Immature natural killer cell (primary cell): ENCODE data around the gene BCDIN3D. TPM values are rescaled to one million over a fixed set of nuclear protein-coding genes. Genes with fewer than 3 reads are reported as not detected.

Source experiments
- DNase-seq, 3 donors: peaks; one replicate each; pipeline ENCODE4 v3.0.0; 2022; ENCODE audit warnings: mixed read lengths in 1 of 3
- H3K27ac Mint-ChIP-seq, 6 donors: one replicate each; pipeline ENCODE4 v1.8.0; 2020; ENCODE audit warnings: mixed read lengths in 6 of 6, mild to moderate bottlenecking in 5 of 6, inconsistent platforms in 4 of 6, moderate library complexity in 3 of 6
- H3K27me3 Mint-ChIP-seq, 3 donors: one replicate each; pipeline ENCODE4 v1.8.0; 2020 to 2021; ENCODE audit warnings: low read depth in 3 of 3, mild to moderate bottlenecking in 3 of 3, mixed read lengths in 3 of 3, moderate library complexity in 3 of 3, inconsistent platforms in 1 of 3
- H3K36me3 Mint-ChIP-seq, 3 donors: one replicate each; pipeline ENCODE4 v1.8.0; 2020; ENCODE audit warnings: mixed read lengths in 3 of 3, inconsistent platforms in 2 of 3, mild to moderate bottlenecking in 2 of 3
- H3K4me1 Mint-ChIP-seq, 2 donors: one replicate each; pipeline ENCODE4 v1.8.0; 2020; ENCODE audit warnings: inconsistent platforms in 2 of 2, mild to moderate bottlenecking in 2 of 2, mixed read lengths in 2 of 2, moderate library complexity in 1 of 2
- H3K4me3 Mint-ChIP-seq, 5 donors: one replicate each; pipeline ENCODE4 v1.8.0; 2020; ENCODE audit warnings: mild to moderate bottlenecking in 5 of 5, mixed read lengths in 5 of 5, inconsistent platforms in 3 of 5, moderate library complexity in 3 of 5
- H3K9me3 Mint-ChIP-seq, 6 donors: one replicate each; pipeline ENCODE4 v1.8.0; 2020; ENCODE audit warnings: mild to moderate bottlenecking in 6 of 6, mixed read lengths in 6 of 6, inconsistent platforms in 4 of 6, moderate library complexity in 3 of 6
- polyA plus RNA-seq, 3 donors: library from polyadenylated mRNA; unstranded; fragments of 300-500 nt; fragmentation: Illumina TruSeq; gene quantifications; one replicate each; pipeline ENCODE4 v1.2.3, GENCODE V29; 2021

The BCDIN3D gene
- polyA plus RNA-seq, 3 donors from 2014 or later = 3.0 to 5.1 (median 4.5) TPM

DNA sequence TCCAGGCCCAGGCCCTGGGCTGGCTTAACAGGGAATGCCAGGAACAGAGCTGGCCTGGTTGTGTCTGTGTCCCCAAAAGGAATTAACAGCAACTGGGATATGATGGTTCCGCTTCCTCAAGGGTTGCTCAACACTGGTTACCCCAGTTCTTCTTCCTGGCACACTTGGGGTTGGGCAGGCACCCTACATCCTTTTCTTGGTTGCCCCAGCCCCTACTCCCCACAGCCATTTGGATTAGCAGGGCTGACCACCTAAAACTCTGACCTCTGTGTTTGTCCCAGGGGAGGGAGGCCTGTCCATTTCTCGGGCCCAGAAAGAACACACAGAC lies 45.5 kb downstream of the BCDIN3D start:
- Mint-ChIP-seq H3K27me3 (no peaks in the 10 kb centered on the region), H3K27ac (no peak overlapping the region), H3K36me3 (peaks cover 5 to 8% (median 7%) of the 10 kb centered on the region in 3 donors), H3K4me3 (no peak overlapping the region), H3K9me3 (no peaks in the 10 kb centered on the region), H3K4me1 (no peaks in the 10 kb centered on the region)
- DNase-seq = no peak

DNA sequence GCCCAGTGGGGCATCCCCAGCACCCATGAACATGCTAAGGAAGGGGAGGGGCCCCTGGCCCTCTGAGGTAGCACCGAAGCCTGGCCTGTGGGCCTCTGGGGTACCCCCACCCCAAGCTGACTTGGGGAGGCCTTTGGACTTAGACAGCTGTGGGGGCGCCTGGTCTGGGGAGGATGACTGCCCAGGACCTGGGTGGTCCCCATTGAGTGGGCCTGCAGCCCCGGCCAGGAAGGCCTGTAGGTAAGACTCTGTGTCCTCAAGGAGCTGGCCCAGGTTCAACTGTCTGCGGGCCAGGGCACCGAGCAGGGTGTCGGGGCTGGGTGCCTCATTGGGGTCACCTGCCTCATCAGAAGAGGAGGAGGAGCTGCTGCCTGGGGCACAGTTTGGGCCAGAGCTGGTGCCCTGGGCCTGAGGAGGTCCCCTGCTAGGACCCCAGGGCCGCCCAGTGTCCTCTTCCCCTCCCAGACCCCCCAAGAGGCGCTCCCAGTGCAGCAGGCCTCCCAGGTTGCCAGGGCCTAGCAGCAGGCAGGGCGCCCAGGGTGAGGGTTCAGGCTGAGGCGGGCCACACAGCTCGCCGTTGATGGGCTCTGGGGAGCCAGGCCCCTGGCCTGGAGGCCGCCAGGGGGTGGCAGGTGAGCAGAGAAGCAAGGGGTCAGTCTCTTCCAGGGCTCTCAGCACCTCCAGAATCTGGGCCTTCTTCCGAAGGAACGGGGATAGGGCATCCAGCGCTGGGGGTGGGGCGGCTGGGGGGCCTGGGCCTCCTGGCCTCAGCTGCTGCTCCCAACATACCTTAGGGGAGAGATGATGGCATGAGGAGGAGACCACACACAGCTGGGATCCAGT lies 46.1 kb downstream of the BCDIN3D start:
- Mint-ChIP-seq H3K9me3 (no peaks in the 10 kb centered on the region), H3K27ac (no peak overlapping the region)

DNA sequence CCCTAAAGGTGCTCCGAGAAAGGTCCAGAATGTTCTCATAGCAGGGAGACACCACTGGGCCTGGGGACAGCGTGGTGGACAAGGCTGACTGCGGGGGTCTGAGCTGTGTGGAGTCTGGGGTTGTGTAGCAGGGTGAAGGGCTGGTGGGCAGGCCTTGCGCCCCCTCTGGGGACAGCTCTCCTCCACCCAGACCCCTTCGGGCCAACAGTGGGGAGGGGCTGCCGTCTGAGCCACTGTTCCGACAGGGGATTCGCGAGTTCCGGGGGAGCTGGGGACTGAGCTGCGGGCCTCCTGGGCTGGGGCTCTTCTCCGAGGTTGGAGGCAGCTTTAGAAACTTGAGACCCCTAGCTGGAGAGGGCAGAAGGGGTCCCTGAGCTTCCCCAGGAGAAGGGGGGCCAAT lies 46.8 kb downstream of the BCDIN3D start:
- Mint-ChIP-seq H3K27me3 (no peaks in the 10 kb centered on the region), H3K36me3 (peaks cover 5 to 8% (median 7%) of the 10 kb centered on the region in 3 donors), H3K9me3 (no peaks in the 10 kb centered on the region)

More for the DNA sequence above, 46.1 kb downstream of the BCDIN3D start:
- H3K4me3 Mint-ChIP-seq = no peak overlapping the region
- no peaks in the 10 kb centered on the region for H3K27me3 Mint-ChIP-seq
- peaks cover 5 to 8% (median 7%) of the 10 kb centered on the region in 3 donors for H3K36me3 Mint-ChIP-seq
- no peak for DNase-seq
- H3K4me1 Mint-ChIP-seq = no peaks in the 10 kb centered on the region

DNA sequence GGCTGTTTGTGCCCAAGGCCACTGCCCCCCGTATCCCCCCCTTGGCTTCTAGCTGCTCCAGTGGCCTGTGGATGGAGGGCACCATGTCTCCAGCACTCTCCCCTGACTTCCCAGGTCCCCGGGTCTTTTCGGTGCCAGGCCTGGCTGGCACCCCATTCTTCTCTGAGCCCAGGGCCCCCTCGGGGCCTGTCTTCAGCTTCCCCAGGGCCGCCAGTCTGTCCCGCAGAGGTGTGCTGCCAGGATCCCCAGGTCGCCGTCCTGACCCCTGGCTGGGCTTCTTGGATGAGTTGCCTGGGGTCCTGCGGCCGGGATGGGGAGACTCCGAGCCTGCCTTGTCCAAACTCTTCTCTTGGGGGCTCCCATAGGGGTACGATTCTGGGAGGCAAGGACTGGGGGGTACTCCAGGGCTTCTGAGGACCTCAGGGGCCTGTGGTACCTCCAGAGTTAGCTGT lies 47.2 kb downstream of the BCDIN3D start:
- Mint-ChIP-seq H3K4me3 (no peak overlapping the region), H3K36me3 (peaks cover 5 to 8% (median 7%) of the 10 kb centered on the region in 3 donors)

More for the DNA sequence above, 46.8 kb downstream of the BCDIN3D start:
- Mint-ChIP-seq H3K4me1 (no peaks in the 10 kb centered on the region), H3K4me3 (no peak overlapping the region), H3K27ac (no peak overlapping the region)
- no peak for DNase-seq

DNA sequence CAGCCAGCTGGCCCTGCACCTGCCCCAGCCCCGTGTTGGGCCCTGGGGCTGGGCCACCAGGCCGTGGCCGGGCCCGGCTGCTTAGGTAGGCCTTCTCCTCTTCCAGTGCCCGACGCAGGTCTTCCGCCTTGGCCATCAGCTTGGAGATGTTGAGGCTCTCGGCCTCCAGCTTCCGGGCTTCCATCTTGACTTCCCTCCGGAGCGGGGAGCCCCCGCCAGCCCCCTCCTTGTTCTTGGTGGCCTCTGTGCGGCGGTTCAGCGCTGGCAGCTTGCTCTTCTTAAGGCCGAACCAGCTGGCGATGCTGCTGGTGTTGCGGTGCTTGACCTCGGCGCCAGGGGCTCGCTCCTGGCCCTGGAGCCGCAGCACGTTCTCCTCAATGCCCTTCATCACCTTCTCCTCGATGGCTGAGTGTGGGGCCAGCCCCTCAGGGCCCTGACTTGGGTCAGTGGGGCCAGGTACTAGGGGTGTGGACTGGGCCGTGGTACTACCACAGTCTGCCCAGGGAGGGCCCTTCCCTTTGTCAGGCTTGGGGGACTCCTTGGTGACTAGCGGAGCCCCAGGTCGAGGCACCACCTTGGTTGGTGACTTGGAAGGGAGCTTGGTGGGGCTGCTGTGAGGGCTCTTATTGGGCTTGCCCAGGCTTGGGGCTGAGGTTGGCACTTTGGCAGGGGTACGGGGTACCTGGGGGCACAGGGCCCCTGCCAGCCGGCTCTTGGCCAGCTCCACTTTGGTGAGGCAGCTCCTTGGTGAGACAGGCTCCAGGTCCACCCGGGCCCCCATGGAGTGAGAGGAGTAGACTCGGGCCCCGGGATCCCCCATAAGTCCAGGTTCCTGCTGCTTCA lies 47.9 kb downstream of the BCDIN3D start:
- Mint-ChIP-seq H3K27ac (no peak overlapping the region), H3K4me3 (no peak overlapping the region), H3K4me1 (no peaks in the 10 kb centered on the region), H3K27me3 (no peaks in the 10 kb centered on the region), H3K36me3 (peaks cover 0 to 6% (median 2%) of the 10 kb centered on the region in 3 donors), H3K9me3 (no peaks in the 10 kb centered on the region)
- DNase-seq = no peak

More for the DNA sequence above, 47.2 kb downstream of the BCDIN3D start:
- Mint-ChIP-seq H3K4me1 (no peaks in the 10 kb centered on the region), H3K27ac (no peak overlapping the region), H3K9me3 (no peaks in the 10 kb centered on the region), H3K27me3 (no peaks in the 10 kb centered on the region)
- DNase-seq = no peak

DNA sequence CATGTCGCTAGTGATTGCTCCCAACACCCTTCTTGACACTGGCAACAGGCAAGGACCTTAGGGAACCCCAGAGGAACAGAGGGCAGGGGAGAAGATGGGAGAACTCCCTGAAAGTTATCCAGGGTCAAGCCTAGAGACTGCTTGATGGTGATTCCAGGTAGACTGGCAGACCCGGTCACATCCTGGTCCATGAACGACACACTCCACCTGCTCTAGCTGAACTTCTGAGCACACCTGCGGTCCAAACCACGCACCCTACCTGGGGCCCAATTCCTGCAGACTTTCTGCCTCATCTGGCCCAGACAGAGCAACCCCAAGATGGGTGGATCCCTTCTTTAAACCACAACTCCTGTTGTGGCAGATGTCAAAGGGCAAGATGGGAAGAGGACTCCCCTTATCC lies 48.9 kb downstream of the BCDIN3D start:
- Mint-ChIP-seq H3K36me3 (no peaks in the 10 kb centered on the region), H3K4me3 (no peak overlapping the region), H3K4me1 (no peaks in the 10 kb centered on the region), H3K9me3 (no peaks in the 10 kb centered on the region), H3K27ac (no peak overlapping the region), H3K27me3 (no peaks in the 10 kb centered on the region)
- DNase-seq = no peak

DNA sequence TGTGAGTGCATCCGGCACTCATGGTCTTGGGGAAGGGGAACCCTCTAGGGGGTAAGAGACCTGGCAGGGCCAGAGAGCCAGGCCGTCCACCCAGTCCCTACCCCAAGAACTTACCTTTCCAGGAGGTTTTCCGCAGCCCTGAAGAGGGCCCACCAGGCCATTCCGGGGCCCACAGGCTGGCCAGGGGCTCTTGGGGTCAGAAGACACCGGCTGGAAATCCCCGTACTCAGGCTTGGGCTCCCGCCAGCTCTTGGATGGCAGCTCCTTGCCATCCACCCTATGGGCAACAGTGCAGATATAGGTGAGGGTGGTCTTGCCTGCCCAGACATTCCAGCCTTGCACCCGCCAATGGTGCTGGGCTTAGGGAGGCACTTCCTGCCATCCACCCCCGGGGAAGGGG lies 49.3 kb downstream of the BCDIN3D start:
- no peak overlapping the region for H3K4me3 Mint-ChIP-seq
- H3K36me3 Mint-ChIP-seq = no peaks in the 10 kb centered on the region
- H3K27ac Mint-ChIP-seq = no peak overlapping the region
- no peaks in the 10 kb centered on the region for H3K4me1 Mint-ChIP-seq
- no peaks in the 10 kb centered on the region for H3K9me3 Mint-ChIP-seq
- no peak for DNase-seq
- H3K27me3 Mint-ChIP-seq = no peaks in the 10 kb centered on the region

DNA sequence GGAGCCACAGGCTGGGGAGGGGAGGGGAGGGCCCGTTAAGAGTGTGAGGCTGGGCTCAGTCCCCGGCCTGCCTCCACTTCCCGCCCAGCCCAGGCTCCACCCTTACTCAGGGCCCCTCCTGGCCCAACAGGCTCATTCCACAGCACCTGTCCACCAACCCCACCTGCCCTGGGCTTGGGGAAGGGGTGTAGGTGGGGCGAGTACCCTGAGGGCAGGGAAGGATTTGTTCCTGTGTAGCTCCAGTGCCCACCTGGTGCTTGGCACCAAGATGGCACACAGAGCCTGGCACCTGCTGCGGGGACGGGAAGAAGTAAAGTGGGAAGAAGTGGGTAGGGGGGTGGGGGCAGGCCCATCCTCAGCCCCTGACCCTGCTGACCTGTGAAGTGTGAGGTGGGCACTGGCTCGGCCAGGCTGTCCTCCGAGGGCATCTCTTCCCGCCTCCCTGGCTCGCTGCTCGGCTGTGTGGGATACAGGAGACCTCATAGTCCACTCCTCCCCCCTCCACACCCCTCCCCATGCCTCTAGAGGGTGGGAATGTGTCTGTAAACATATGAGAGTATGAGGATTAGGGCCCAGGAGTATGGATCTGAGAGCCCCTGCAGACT lies 49.8 kb downstream of the BCDIN3D start:
- H3K4me1 Mint-ChIP-seq = no peaks in the 10 kb centered on the region
- H3K9me3 Mint-ChIP-seq = no peaks in the 10 kb centered on the region
- H3K36me3 Mint-ChIP-seq = no peaks in the 10 kb centered on the region
- no peak overlapping the region for H3K27ac Mint-ChIP-seq
- no peak overlapping the region for H3K4me3 Mint-ChIP-seq
- DNase-seq = no peak
- H3K27me3 Mint-ChIP-seq = no peaks in the 10 kb centered on the region

DNA sequence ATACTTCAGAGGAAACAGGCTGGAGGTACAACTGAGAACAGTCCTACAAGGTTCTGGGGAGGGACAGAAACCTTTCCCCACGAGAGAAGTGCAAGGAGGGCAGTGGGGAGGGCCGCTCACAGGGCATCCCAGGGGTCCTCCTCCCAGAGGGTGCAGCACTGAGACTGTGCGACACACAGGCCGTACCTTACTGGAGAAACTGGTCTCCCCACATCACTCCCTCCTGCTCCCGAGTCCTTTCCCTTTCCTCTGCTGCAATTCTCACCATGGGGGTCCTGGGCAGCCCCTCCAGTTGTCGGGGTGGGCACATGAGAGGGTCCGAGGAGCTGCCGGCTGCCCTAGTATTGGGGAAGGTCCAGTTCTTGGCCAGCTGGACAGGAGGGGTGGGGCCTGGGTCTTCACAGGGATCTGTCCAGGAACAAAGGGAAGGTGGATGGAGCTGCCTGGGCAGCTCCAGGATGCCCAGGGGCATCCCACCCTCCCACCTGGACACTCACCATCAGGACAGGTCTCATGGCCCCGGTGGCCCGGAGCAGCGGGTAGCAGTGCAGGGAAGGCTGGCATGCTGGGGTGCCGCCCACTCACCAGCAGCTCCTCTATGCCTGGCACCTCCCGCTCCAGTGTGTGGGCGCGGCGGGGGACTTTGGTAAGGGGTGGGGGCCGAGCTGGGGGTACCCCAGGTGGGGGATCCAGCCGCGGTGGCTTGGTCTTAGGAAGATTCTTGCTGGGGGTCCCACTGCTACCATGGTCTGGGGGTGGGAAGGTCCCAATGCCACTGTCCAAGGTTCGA lies 50.5 kb downstream of the BCDIN3D start:
- Mint-ChIP-seq H3K27me3 (no peaks in the 10 kb centered on the region), H3K36me3 (peaks cover 0 to 4% (median 4%) of the 10 kb centered on the region in 3 donors), H3K27ac (no peak overlapping the region), H3K9me3 (no peaks in the 10 kb centered on the region), H3K4me3 (no peak overlapping the region), H3K4me1 (no peaks in the 10 kb centered on the region)
- no peak for DNase-seq

DNA sequence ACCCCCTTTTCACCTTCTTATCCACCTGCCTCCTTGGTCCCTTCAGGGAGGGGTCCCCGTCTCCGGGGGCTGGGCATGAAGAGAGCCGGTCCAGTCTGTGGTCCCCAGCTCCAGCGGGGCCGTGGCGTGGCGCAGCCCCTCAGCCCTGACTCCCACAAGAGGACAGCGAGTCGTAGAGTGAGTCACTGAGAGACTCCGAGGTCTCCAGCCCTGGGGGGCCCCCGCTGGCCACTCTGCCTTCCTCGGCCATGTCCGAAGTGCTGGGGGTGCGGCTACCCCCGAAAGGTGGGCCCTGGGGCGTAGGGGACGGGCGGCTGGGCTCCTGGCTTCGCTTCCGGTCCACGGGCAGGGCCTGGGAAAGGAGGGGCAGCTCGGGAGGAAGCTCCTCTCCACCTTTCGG lies 51.2 kb downstream of the BCDIN3D start:
- no peaks in the 10 kb centered on the region for H3K4me1 Mint-ChIP-seq
- no peak overlapping the region for H3K4me3 Mint-ChIP-seq
- H3K9me3 Mint-ChIP-seq = no peaks in the 10 kb centered on the region
- no peak overlapping the region for H3K27ac Mint-ChIP-seq
- H3K27me3 Mint-ChIP-seq = no peaks in the 10 kb centered on the region
- no peak for DNase-seq
- peaks cover 0 to 5% (median 5%) of the 10 kb centered on the region in 3 donors for H3K36me3 Mint-ChIP-seq

DNA sequence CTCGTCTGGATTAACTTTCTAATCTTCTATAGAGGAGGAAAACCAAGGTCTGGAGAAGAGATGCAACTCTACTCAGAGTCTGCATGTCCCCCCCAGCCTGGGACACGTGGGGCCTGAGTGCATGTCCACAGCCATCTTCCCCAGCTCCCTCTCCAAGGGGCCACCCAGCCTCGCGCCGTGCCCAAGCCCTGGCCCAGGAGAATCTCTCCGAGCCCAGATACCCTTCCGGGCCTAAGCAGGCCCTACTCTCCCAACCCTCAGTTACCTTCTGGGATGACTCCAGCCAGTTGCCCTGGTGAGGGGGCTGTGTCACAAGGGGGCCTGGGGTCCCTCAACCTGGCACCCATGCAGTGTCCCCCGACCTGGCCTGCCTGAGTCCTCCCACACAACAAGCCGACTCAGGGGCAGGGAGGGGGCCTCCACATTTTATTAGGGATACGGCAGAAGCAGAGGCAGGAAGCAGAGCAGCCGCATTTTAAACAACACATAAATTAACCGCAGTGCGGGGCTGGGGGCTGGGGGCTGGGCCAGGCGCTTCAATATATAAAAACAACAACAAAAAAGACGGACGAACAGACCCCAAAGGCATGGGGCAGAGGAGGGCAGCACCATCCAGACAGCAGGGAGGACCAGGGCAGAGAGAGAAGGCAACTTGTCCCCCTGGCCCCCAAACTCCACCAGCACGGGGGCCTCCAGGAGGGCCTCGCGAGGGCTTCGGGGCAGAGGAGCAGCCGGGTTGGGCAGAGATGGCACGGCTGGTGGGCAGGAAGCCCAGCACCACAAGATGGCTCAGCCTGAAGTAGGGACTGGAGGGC lies 52.0 kb downstream of the BCDIN3D start:
- Mint-ChIP-seq H3K4me3 (no peak overlapping the region), H3K9me3 (no peaks in the 10 kb centered on the region), H3K27ac (no peak overlapping the region), H3K36me3 (peaks cover 0 to 5% (median 5%) of the 10 kb centered on the region in 3 donors), H3K4me1 (no peaks in the 10 kb centered on the region), H3K27me3 (no peaks in the 10 kb centered on the region)
- DNase-seq = no peak

DNA sequence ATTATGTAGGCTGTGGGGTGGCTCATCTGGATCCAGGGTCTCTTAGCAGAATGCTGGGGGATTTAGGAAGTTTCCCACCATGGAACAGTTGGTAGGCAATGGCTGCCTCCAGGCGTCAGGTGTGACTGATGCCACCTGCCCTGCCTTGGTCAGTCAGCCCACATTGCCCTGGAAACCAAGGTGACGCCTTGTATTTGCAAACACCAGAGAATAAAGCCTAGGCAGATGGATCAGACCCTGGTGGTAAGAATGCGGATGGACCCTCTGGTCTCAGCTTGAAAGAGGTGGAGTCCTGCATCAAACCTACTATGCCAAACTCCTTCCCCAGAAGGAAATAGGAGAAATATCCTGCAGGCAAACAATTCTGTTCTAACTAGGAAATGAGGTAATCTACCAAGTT lies 52.9 kb downstream of the BCDIN3D start:
- no peak for DNase-seq
- Mint-ChIP-seq H3K4me1 (no peaks in the 10 kb centered on the region), H3K36me3 (peaks cover 0 to 5% (median 5%) of the 10 kb centered on the region in 3 donors), H3K27me3 (no peaks in the 10 kb centered on the region), H3K4me3 (no peak overlapping the region), H3K27ac (no peak overlapping the region), H3K9me3 (no peaks in the 10 kb centered on the region)

DNA sequence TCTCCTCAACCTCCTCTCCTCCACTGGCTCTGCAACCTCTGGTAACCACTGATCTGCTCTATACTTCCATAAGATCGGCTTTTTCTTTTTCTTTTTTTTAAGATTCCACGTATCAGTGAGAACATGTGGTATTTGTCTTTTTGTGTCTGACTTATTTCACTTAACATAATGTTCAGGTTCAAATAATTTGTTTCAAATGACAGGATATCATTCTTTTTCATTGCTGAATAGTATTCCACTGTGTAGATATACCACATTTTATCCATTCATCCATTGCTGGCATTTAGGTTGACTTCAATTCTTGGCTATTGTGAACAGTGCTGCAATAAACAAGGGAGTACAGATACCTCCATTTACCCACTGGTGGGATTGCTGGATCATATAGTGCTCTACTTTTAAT lies 55.2 kb downstream of the BCDIN3D start:
- no peak overlapping the region for H3K4me3 Mint-ChIP-seq
- no peak for DNase-seq
- H3K36me3 Mint-ChIP-seq = peaks cover 0 to 5% (median 5%) of the 10 kb centered on the region in 3 donors
- H3K27me3 Mint-ChIP-seq = peaks cover 0 to 8% (median 4%) of the 10 kb centered on the region in 3 donors
- no peaks in the 10 kb centered on the region for H3K9me3 Mint-ChIP-seq
- H3K4me1 Mint-ChIP-seq = no peaks in the 10 kb centered on the region
- no peak overlapping the region for H3K27ac Mint-ChIP-seq
